H1 (cell line): Measurements from ENCODE around the gene OAS3. TPM values are rescaled to one million over a fixed set of nuclear protein-coding genes. Genes with fewer than 3 reads are reported as not detected.

ENCODE experiments used
- CTCF ChIA-PET: fragments of 300-600 bp; sonication (Branson Sonifier 250); formaldehyde crosslinking; loops from one replicate; lab custom pipeline; 2021; ENCODE audit not compliant: partially characterized antibody; lab: Charles Lee
- POLR2A ChIA-PET: fragments of 300-600 bp; sonication (Branson Sonifier 250); formaldehyde crosslinking; loops from one replicate; lab custom pipeline; 2021; ENCODE audit warnings: inconsistent platforms; ENCODE audit not compliant: partially characterized antibody; lab: Charles Lee
- DNase-seq, 2 experiments: peaks; one replicate each; pipeline versions ENCODE4 v3.0.0 to v3.0.0-alpha.2; 2010 to 2022; ENCODE audit warnings: low spot score in 2 of 2, low read depth in 1 of 2, mixed read lengths in 1 of 2
- FAIRE-seq: peaks from 2 replicates; lab custom pipeline; 2011; peaks lifted over from hg19 to GRCh38; lab: Jason Lieb, UNC
- H2AFZ ChIP-seq: 2 replicates; pipeline ENCODE4 v1.8.1; 2012; ENCODE audit warnings: low read length, inconsistent platforms
- H2AK5ac ChIP-seq: 2 replicates; pipeline ENCODE4 v1.6.1; 2013; ENCODE audit warnings: low read depth, low read length
- H2BK120ac ChIP-seq: replicated peaks from 2 replicates; pipeline ENCODE3; 2013; ENCODE audit warnings: low read depth, low read length, inconsistent platforms
- H2BK12ac ChIP-seq: 2 replicates; pipeline ENCODE4 v1.6.1; 2013; ENCODE audit warnings: low read depth, low read length
- H2BK15ac ChIP-seq: 2 replicates; pipeline ENCODE4 v1.6.1; 2013; ENCODE audit warnings: low read length
- H2BK20ac ChIP-seq: 2 replicates; pipeline ENCODE4 v1.6.1; 2013; ENCODE audit warnings: low read length
- H2BK5ac ChIP-seq: 2 replicates; pipeline ENCODE4 v1.6.1; 2013; ENCODE audit warnings: low read depth, low read length
- H3K14ac ChIP-seq: 2 replicates; pipeline ENCODE4 v1.6.1; 2013; ENCODE audit warnings: inconsistent platforms; ENCODE audit not compliant: insufficient read length
- H3K18ac ChIP-seq: 2 replicates; pipeline ENCODE4 v1.6.1; 2013; ENCODE audit warnings: low read length; ENCODE audit errors: extremely low read depth
- H3K23ac ChIP-seq: 2 replicates; pipeline ENCODE4 v1.6.1; 2013; ENCODE audit warnings: inconsistent platforms; ENCODE audit not compliant: insufficient read length
- H3K23me2 ChIP-seq: 2 replicates; pipeline ENCODE4 v1.6.1; 2013; ENCODE audit warnings: low read depth, low read length
- H3K27ac ChIP-seq: 2 replicates; pipeline ENCODE4 v1.6.1; 2011; ENCODE audit warnings: low read depth, low read length, inconsistent platforms
- H3K27me3 ChIP-seq, 4 experiments: replicated peaks in 1 of 4; 1 replicate in 1 of 4; 2 replicates in 3 of 4; pipeline versions ENCODE4 v1.6.1 to v1.8.1; 2011 to 2013; ENCODE audit warnings: low read length in 3 of 4, mild to moderate bottlenecking in 3 of 4, inconsistent platforms in 2 of 4, mixed read lengths in 2 of 4, moderate library complexity in 1 of 4; ENCODE audit not compliant: control insufficient read depth in 3 of 4, insufficient read depth in 3 of 4; ENCODE audit errors: extremely low read depth in 1 of 4
- H3K36me3 ChIP-seq, 4 experiments: 2 replicates each; pipeline versions ENCODE4 v1.6.1 to v1.8.1; 2011 to 2013; ENCODE audit warnings: mild to moderate bottlenecking in 4 of 4, low read length in 3 of 4, moderate library complexity in 2 of 4, control low read depth in 1 of 4, inconsistent platforms in 1 of 4; ENCODE audit not compliant: insufficient read depth in 4 of 4, control insufficient read depth in 2 of 4
- H3K4ac ChIP-seq: replicated peaks from 2 replicates; pipeline ENCODE3; 2013; ENCODE audit warnings: low read length, low read depth, mixed read lengths, inconsistent platforms; ENCODE audit not compliant: insufficient read length
- H3K4me1 ChIP-seq, 4 experiments: replicated peaks in 1 of 4; 1 replicate in 1 of 4; 2 replicates in 3 of 4; pipeline versions ENCODE4 v1.6.1 to v1.8.1; 2011 to 2013; ENCODE audit warnings: low read length in 3 of 4, inconsistent platforms in 2 of 4, mixed read lengths in 1 of 4; ENCODE audit not compliant: insufficient read depth in 4 of 4, control insufficient read depth in 3 of 4
- H3K4me2 ChIP-seq, 2 experiments: 2 replicates each; pipeline versions ENCODE4 v1.6.1 to v1.8.1; 2011 to 2013; ENCODE audit warnings: low read depth in 2 of 2, low read length in 2 of 2, control low read depth in 1 of 2, inconsistent platforms in 1 of 2, mild to moderate bottlenecking in 1 of 2; ENCODE audit not compliant: insufficient read depth in 1 of 2
- H3K4me3 ChIP-seq, 4 experiments: fragments of 200-600, 300-600 bp in 1 of 4; sonication (generic), shearing (Covaris generic), sonication (Bioruptor Twin) in 1 of 4; 2 replicates each; pipeline versions ENCODE4 v1.5.1 to v1.8.1; 2011 to 2016; ENCODE audit warnings: low read length in 4 of 4, low read depth in 3 of 4, control low read depth in 2 of 4, inconsistent platforms in 2 of 4, mild to moderate bottlenecking in 2 of 4, mixed read lengths in 1 of 4, moderate library complexity in 1 of 4; ENCODE audit not compliant: insufficient read depth in 2 of 4; ENCODE audit errors: extremely low read depth in 1 of 4
- H3K56ac ChIP-seq: replicated peaks from 2 replicates; pipeline ENCODE3; 2013; ENCODE audit warnings: low read depth, mild to moderate bottlenecking, mixed read lengths, low read length, inconsistent platforms; ENCODE audit not compliant: insufficient read length
- H3K79me1 ChIP-seq: 2 replicates; pipeline ENCODE4 v1.6.1; 2013; ENCODE audit warnings: low read depth, low read length, control low read depth
- H3K79me2 ChIP-seq, 2 experiments: 2 replicates each; pipeline versions ENCODE4 v1.6.1 to v1.8.1; 2012 to 2013; ENCODE audit warnings: low read length in 2 of 2, mild to moderate bottlenecking in 2 of 2, inconsistent platforms in 1 of 2; ENCODE audit not compliant: insufficient read depth in 2 of 2, control insufficient read depth in 1 of 2
- H3K9ac ChIP-seq, 4 experiments: replicated peaks in 1 of 4; 1 replicate in 1 of 4; 2 replicates in 3 of 4; pipeline versions ENCODE4 v1.6.1 to v1.8.1; 2011 to 2013; ENCODE audit warnings: low read depth in 3 of 4, low read length in 3 of 4, control low read depth in 2 of 4, mild to moderate bottlenecking in 2 of 4, moderate library complexity in 2 of 4, inconsistent platforms in 1 of 4; ENCODE audit errors: extremely low read depth in 1 of 4
- H3K9me3 ChIP-seq, 2 experiments: 2 replicates each; pipeline versions ENCODE4 v1.6.1 to v1.8.1; 2012 to 2013; ENCODE audit warnings: mild to moderate bottlenecking in 2 of 2, moderate library complexity in 2 of 2, control low read depth in 1 of 2, inconsistent platforms in 1 of 2, low read depth in 1 of 2, low read length in 1 of 2, mixed read lengths in 1 of 2; ENCODE audit not compliant: insufficient read depth in 2 of 2
- H4K20me1 ChIP-seq, 2 experiments: replicated peaks in 1 of 2; 2 replicates each; pipeline versions ENCODE3 to v1.8.1; 2011 to 2013; ENCODE audit warnings: inconsistent platforms in 2 of 2, low read length in 2 of 2, mild to moderate bottlenecking in 1 of 2; ENCODE audit not compliant: insufficient read depth in 2 of 2, control insufficient read depth in 1 of 2
- H4K5ac ChIP-seq: 2 replicates; pipeline ENCODE4 v1.6.1; 2013; ENCODE audit warnings: low read length, low read depth, mixed read lengths, inconsistent platforms; ENCODE audit not compliant: insufficient read length
- H4K8ac ChIP-seq: 2 replicates; pipeline ENCODE4 v1.8.0; 2013; ENCODE audit warnings: mild to moderate bottlenecking, moderate library complexity, low read length, inconsistent platforms; ENCODE audit not compliant: insufficient read depth; ENCODE audit errors: extremely low read depth
- H4K91ac ChIP-seq: replicated peaks from 2 replicates; pipeline ENCODE3; 2013; ENCODE audit warnings: low read length, mixed read lengths, inconsistent platforms; ENCODE audit not compliant: insufficient read length
- CEBPB ChIP-seq: IDR thresholded peaks from 2 replicates; pipeline ENCODE4 v1.6.1; 2012; ENCODE audit warnings: low read depth, low read length
- EZH2 ChIP-seq: fragments of 200-600 bp; sonication (generic); IDR thresholded peaks from 2 replicates; pipeline ENCODE4 v1.7.1; 2012; ENCODE audit warnings: low read depth, mild to moderate bottlenecking, moderate library complexity, low read length, inconsistent platforms; ENCODE audit not compliant: severe bottlenecking
- GTF2F1 ChIP-seq: IDR thresholded peaks from 2 replicates; pipeline ENCODE4 v1.6.1; 2012; ENCODE audit warnings: low read depth, low read length, improper control_type of control experiment, borderline replicate concordance
- KDM5A ChIP-seq: fragments of 200-600 bp; IDR thresholded peaks from 2 replicates; pipeline ENCODE4 v1.7.1; 2012; ENCODE audit warnings: mild to moderate bottlenecking, low read length, inconsistent platforms, mixed read lengths
- MAFK ChIP-seq: IDR thresholded peaks from 2 replicates; pipeline ENCODE4 v1.6.1; 2012; ENCODE audit warnings: low read depth, mild to moderate bottlenecking, improper control_type of control experiment, low read length
- POU5F1 ChIP-seq: IDR thresholded peaks from 2 replicates; pipeline ENCODE4 v1.6.1; 2011; ENCODE audit warnings: low read depth, mild to moderate bottlenecking, low read length, moderate library complexity
- RBBP5 ChIP-seq: IDR thresholded peaks from 2 replicates; pipeline ENCODE4 v1.7.1; 2012; ENCODE audit warnings: low read depth, mild to moderate bottlenecking, inconsistent platforms, low read length, moderate library complexity, borderline replicate concordance
- RNF2 ChIP-seq: fragments of 200-900, 300-1000 bp; sonication (generic); IDR thresholded peaks from 2 replicates; pipeline ENCODE4 v1.7.1; 2016; ENCODE audit warnings: borderline replicate concordance, low read depth, mild to moderate bottlenecking, antibody characterized with exemption, low read length; ENCODE audit not compliant: poor library complexity, severe bottlenecking; ENCODE audit errors: missing control alignments
- SRF ChIP-seq: IDR thresholded peaks from 2 replicates; pipeline ENCODE4 v1.6.1; 2011; ENCODE audit warnings: mild to moderate bottlenecking, low read depth, low read length, moderate library complexity
- TCF12 ChIP-seq: IDR thresholded peaks from 2 replicates; pipeline ENCODE4 v1.6.1; 2011; ENCODE audit warnings: low read depth, mild to moderate bottlenecking, low read length
- TEAD4 ChIP-seq: IDR thresholded peaks from 2 replicates; pipeline ENCODE4 v1.6.1; 2012; ENCODE audit warnings: low read depth, low read length, inconsistent platforms, mixed read lengths
- WGBS, 2 experiments: shearing (Covaris generic) in 1 of 2; methylation state at CpG; one replicate each; pipeline versions ENCODE4 v1.1.6 to v1.1.7; 2013 to 2015; ENCODE audit warnings: low lambda C conversion rate in 2 of 2, mixed read lengths in 2 of 2, inconsistent platforms in 1 of 2, low coverage in 1 of 2, missing lambda C conversion rate in 1 of 2; ENCODE audit not compliant: insufficient replicate concordance in 2 of 2, insufficient coverage in 1 of 2, insufficient read length in 1 of 2; ENCODE audit errors: extremely low coverage in 1 of 2, missing lambda C conversion rate in 1 of 2; 5-methylcytosine and 5-hydroxymethylcytosine counted together
- polyA plus RNA-seq, 7 experiments: library from polyadenylated mRNA; depleted of rRNA in 3 of 7; stranded (reverse) in 5 of 7; unstranded in 2 of 7; fragments of >200 nt in 5 of 7; fragments of 200-250 nt in 2 of 7; gene quantifications; 1 replicate in 5 of 7; 2 replicates in 1 of 7; 4 replicates in 1 of 7; pipeline versions ENCODE4 v1.2.1 to v1.2.3, GENCODE V29; 2011 to 2013; ENCODE audit warnings: missing spikeins in 2 of 7, mixed read lengths in 2 of 7
- total RNA-seq: library from RNA; stranded (reverse); fragmentation: NEBNext Ultra II Directional; extraction: Animal tissue kit (Norgen Biotek cat#: 25700); gene quantifications from 2 replicates; pipeline ENCODE4 v1.2.1, GENCODE V29; 2021
- TF ChIP-seq, protein P1 (sequence below): IDR thresholded peaks from 2 replicates; pipeline ENCODE4 v1.6.1; 2012; ENCODE audit warnings: inconsistent platforms
- TF ChIP-seq, protein P2 (sequence below): IDR thresholded peaks from 2 replicates; pipeline ENCODE4 v1.6.1; 2012; ENCODE audit warnings: inconsistent platforms

Gene OAS3
- total and polyA plus RNA-seq, 2 of the 8 experiments (the other 6 are each of a cell fraction or from before 2014, with no cell fraction given): 0.73 to 3.7 TPM

DNA sequence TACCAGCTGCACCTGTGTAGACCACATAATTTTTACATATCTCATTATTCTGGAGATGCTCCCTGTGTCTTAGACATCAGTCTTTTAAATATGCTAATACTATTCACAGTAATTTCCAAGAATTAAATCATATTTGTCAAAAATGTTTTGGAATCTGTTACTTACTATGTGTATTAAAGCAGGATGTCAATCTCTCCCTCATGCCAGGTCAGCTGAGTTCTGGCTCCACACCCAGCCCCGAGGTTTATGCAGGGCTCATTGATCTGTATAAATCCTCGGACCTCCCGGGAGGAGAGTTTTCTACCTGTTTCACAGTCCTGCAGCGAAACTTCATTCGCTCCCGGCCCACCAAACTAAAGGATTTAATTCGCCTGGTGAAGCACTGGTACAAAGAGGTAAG lies 67.9 kb downstream of the OAS3 start:
- Histone ChIP-seq H4K91ac (no peak overlapping the region), H3K27ac (no peak overlapping the region), H3K18ac (no peak overlapping the region), H3K79me2 (no peaks in the 10 kb centered on the region), H2BK20ac (no peak overlapping the region), H2BK12ac (no peak overlapping the region), H2BK15ac (no peak overlapping the region), H2BK120ac (no peak overlapping the region), H2AFZ (no peak overlapping the region), H3K79me1 (no peaks in the 10 kb centered on the region), H3K9ac (no peak overlapping the region), H4K8ac (no peak overlapping the region), H3K23ac (no peak overlapping the region), H3K14ac (no peak overlapping the region), H3K36me3 (no peaks in the 10 kb centered on the region), H4K5ac (no peak overlapping the region), H3K56ac (no peak overlapping the region), H3K4me1 (no peaks in the 10 kb centered on the region), H4K20me1 (no peaks in the 10 kb centered on the region), H3K4ac (no peak overlapping the region), H2BK5ac (no peak overlapping the region), H3K4me3 (no peak overlapping the region), H3K23me2 (no peaks in the 10 kb centered on the region), H3K9me3 (peaks cover 2 to 4% of the 10 kb centered on the region in 2 experiments; a peak in 3 of 4 replicates), H3K4me2 (no peak overlapping the region), H3K27me3 (peaks cover 0 to 7% (median 0%) of the 10 kb centered on the region in 4 experiments; a peak in 1 of 7 replicates), H2AK5ac (no peak overlapping the region)
- 85% methylated on average over 7 of the region's 7 CpGs; no CpG with 5 or more reads in 1 of the 2 experiments for WGBS, 2 experiments
- no peak for FAIRE-seq
- no peak for DNase-seq
- ChIA-PET POLR2A (interaction anchor here (0.5 kb wide), 1 partner anchor 206 kb away, joined by 3 read pairs; no protein-coding TSS in a partner anchor), CTCF (interaction anchor here (0.6 to 13.9 kb wide), 14 partner anchors 9 to 755 kb away, joined by 3 to 202 read pairs (median 4); partner anchors contain the start of gene RASAL1)
- TF ChIP-seq TCF12 (no peak), SRF (no peak), MAFK (no peak), RBBP5 (no peak), POU5F1 (no peak), KDM5A (no peak), CEBPB (no peak), RNF2 (no peak), GTF2F1 (no peak), TEAD4 (no peak), EZH2 (no peak)
- TF ChIP-seq, protein P1, sequence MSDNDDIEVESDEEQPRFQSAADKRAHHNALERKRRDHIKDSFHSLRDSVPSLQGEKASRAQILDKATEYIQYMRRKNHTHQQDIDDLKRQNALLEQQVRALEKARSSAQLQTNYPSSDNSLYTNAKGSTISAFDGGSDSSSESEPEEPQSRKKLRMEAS: no peak
- TF ChIP-seq, protein P2, sequence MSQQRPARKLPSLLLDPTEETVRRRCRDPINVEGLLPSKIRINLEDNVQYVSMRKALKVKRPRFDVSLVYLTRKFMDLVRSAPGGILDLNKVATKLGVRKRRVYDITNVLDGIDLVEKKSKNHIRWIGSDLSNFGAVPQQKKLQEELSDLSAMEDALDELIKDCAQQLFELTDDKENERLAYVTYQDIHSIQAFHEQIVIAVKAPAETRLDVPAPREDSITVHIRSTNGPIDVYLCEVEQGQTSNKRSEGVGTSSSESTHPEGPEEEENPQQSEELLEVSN: no peak
